Natural killer cell (primary cell): ENCODE data around the gene MNX1. TPM values are rescaled to one million over a fixed set of nuclear protein-coding genes. Genes with fewer than 3 reads are reported as not detected.

Experiments
- ATAC-seq, 3 donors: fragments of 150-1000 bp in 2 of 3; fragments of 200-7000 bp in 1 of 3; cut with Tn5 transposase; 1 replicate in 1 of 3; 2 replicates in 2 of 3; pipeline ENCODE4 v1.10.0; 2021; ENCODE audit warnings: mild to moderate bottlenecking in 2 of 3, moderate library complexity in 2 of 3
- DNase-seq, 2 donors: peaks; one replicate each; pipeline versions ENCODE4 v3.0.0 to v3.0.0-alpha.2; 2013 to 2021; ENCODE audit warnings: mixed read lengths in 1 of 2
- H3K27ac ChIP-seq: one replicate; pipeline ENCODE4 v1.5.1; 2013; ENCODE audit warnings: mild to moderate bottlenecking, low read length
- H3K27me3 ChIP-seq: one replicate; pipeline ENCODE4 v1.6.1; 2013; ENCODE audit warnings: low read length; ENCODE audit not compliant: control insufficient read depth, insufficient read depth
- H3K36me3 ChIP-seq: one replicate; pipeline ENCODE4 v1.6.1; 2013; ENCODE audit warnings: low read length; ENCODE audit not compliant: control insufficient read depth, insufficient read depth
- H3K4me1 ChIP-seq: one replicate; pipeline ENCODE4 v1.6.1; 2013; ENCODE audit warnings: low read length; ENCODE audit not compliant: control insufficient read depth, insufficient read depth
- H3K4me3 ChIP-seq: one replicate; pipeline ENCODE4 v1.5.1; 2013; ENCODE audit warnings: low read length
- H3K9me3 ChIP-seq: one replicate; pipeline ENCODE4 v1.6.1; 2013; ENCODE audit warnings: low read length; ENCODE audit not compliant: control insufficient read depth, insufficient read depth
- H3K27ac Mint-ChIP-seq, 2 donors: one replicate each; pipeline ENCODE4 v1.8.0; 2022; ENCODE audit warnings: mild to moderate bottlenecking in 2 of 2, mixed read lengths in 2 of 2, moderate library complexity in 1 of 2
- H3K27me3 Mint-ChIP-seq, 2 donors: one replicate each; pipeline ENCODE4 v1.8.0; 2022; ENCODE audit warnings: low read depth in 2 of 2, mixed read lengths in 2 of 2
- H3K36me3 Mint-ChIP-seq: one replicate; pipeline ENCODE4 v1.8.0; 2022; ENCODE audit warnings: mixed read lengths
- H3K4me1 Mint-ChIP-seq, 2 donors: one replicate each; pipeline ENCODE4 v1.8.0; 2022; ENCODE audit warnings: mixed read lengths in 2 of 2
- H3K4me3 Mint-ChIP-seq: one replicate; pipeline ENCODE4 v1.8.0; 2022; ENCODE audit warnings: mild to moderate bottlenecking, moderate library complexity, mixed read lengths
- H3K9me3 Mint-ChIP-seq, 2 donors: one replicate each; pipeline ENCODE4 v1.8.0; 2022; ENCODE audit warnings: mixed read lengths in 2 of 2
- WGBS: methylation state at CpG from one replicate; pipeline ENCODE4 v1.1.7; 2013; ENCODE audit warnings: missing lambda C conversion rate; ENCODE audit not compliant: insufficient coverage; 5-methylcytosine and 5-hydroxymethylcytosine counted together
- intact Hi-C: fragments of 100-400 bp; cut with micrococcal nuclease; formaldehyde crosslinking; loops from one replicate; pipeline ENCODE4 v1.14.2; 2022
- total RNA-seq, 4 donors: library from RNA; stranded (reverse); fragments of 120-200 nt in 1 of 4; gene quantifications; one replicate each; pipeline versions ENCODE4 v1.2.3 to v1.2.4, GENCODE V29; 2013 to 2022
- TF ChIP-seq, protein P1 (sequence below): fragments of 200-600 bp; IDR thresholded peaks from one replicate; pipeline ENCODE4 v1.8.0; 2022; ENCODE audit warnings: antibody characterized with exemption

The MNX1 gene
- total RNA-seq, 3 donors from 2014 or later (not counting 1 experiment from before 2014, with no cell fraction given) = not detected

DNA sequence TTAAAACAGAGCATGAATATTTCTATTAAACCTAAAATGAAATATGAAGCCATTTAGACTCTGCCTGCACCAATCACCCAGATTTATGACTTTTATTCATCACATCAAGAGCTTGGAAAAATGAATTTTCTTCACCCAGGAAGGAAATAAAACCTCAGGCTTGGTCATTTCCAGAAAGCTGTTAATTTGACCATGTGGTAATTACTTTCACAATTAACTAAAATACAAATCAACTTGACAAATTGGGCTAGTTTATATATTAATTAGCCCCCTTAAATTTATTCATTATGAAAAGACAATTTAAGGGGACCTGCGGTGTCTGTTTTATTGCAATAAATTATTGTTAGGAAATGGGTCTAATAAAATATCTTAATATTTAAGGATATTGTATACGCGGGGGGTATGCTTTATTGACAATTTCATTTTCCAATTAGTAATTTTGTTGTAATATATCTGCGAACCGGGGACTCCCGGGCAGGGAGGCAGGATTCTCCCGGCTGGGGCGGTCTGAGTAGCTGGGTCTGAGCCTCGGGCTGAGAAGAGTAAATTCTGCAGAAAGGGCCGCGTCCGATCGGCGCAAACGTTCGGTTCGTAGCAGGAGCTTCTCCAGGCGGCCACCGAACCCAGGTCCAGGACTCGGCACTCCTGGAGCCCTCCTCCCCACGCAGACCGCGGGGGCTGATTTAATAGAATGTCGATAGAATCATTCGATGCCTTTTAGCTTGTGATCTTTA, 9.4 kb upstream of the MNX1 start:
- Mint-ChIP-seq H3K36me3 (no peaks in the 10 kb centered on the region), H3K9me3 (no peaks in the 10 kb centered on the region), H3K4me1 (peaks cover 0 to 5% of the 10 kb centered on the region in 2 donors), H3K4me3 (no peak overlapping the region), H3K27me3 (peaks cover 56 to 61% of the 10 kb centered on the region in 2 donors), H3K27ac (no peak overlapping the region)
- H3K4me3 ChIP-seq = no peak overlapping the region
- 16% methylated on average over 24 of the region's 25 CpGs for WGBS
- intact Hi-C loops = no loop called here
- H3K27ac ChIP-seq = no peak overlapping the region
- no peaks in the 10 kb centered on the region for H3K36me3 ChIP-seq
- DNase-seq = no peak
- TF ChIP-seq, protein P1, sequence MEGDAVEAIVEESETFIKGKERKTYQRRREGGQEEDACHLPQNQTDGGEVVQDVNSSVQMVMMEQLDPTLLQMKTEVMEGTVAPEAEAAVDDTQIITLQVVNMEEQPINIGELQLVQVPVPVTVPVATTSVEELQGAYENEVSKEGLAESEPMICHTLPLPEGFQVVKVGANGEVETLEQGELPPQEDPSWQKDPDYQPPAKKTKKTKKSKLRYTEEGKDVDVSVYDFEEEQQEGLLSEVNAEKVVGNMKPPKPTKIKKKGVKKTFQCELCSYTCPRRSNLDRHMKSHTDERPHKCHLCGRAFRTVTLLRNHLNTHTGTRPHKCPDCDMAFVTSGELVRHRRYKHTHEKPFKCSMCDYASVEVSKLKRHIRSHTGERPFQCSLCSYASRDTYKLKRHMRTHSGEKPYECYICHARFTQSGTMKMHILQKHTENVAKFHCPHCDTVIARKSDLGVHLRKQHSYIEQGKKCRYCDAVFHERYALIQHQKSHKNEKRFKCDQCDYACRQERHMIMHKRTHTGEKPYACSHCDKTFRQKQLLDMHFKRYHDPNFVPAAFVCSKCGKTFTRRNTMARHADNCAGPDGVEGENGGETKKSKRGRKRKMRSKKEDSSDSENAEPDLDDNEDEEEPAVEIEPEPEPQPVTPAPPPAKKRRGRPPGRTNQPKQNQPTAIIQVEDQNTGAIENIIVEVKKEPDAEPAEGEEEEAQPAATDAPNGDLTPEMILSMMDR = no peak
- H3K27me3 ChIP-seq = peaks cover 56% of the 10 kb centered on the region
- peaks cover 15% of the 10 kb centered on the region for H3K4me1 ChIP-seq
- no peak for ATAC-seq
- H3K9me3 ChIP-seq = no peaks in the 10 kb centered on the region

DNA sequence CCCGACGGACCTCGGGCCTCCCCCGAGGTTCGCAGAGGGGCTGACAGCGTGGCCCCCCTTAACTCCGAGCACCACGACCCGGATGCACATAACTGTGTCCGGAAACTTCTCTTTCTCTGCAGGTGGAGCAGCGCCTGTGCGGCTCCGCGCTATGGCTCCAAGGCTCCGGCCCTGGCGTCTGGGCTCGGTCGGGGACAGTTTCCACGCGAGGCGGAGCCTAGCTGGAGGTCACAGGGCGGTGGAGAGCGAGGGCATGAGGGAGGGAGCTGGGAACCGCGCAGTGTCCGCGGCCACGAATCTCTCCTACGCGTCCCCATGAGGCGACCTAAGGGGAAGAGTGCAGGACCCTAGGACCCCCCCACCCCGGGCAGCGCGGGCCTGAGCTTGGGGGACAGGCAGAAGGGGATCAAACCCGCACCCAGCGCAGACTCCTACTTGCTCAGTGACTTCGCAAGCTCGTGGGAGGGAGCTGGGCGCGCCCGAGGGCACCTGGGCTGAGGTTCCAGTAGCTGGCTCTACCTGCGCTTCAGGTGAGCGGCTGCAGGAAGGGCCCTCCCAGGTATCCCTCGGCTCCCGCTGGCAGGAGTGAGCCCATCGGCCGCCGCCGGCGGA, 8.6 kb upstream of the MNX1 start:
- H3K4me1 Mint-ChIP-seq = peaks cover 0 to 5% of the 10 kb centered on the region in 2 donors
- no peaks in the 10 kb centered on the region for H3K36me3 Mint-ChIP-seq
- no peaks in the 10 kb centered on the region for H3K36me3 ChIP-seq
- H3K27ac Mint-ChIP-seq = no peak overlapping the region
- WGBS = 4% methylated on average over 50 of the region's 50 CpGs
- H3K4me3 ChIP-seq = no peak overlapping the region
- TF ChIP-seq, protein P1 = no peak
- DNase-seq (no peak), ATAC-seq (no peak)
- no peak overlapping the region for H3K4me3 Mint-ChIP-seq
- peaks cover 15% of the 10 kb centered on the region for H3K4me1 ChIP-seq
- H3K9me3 Mint-ChIP-seq = no peaks in the 10 kb centered on the region
- H3K9me3 ChIP-seq = no peaks in the 10 kb centered on the region
- H3K27me3 ChIP-seq = peaks cover 63% of the 10 kb centered on the region
- intact Hi-C loops = no loop called here
- H3K27ac ChIP-seq = no peak overlapping the region
- H3K27me3 Mint-ChIP-seq = peaks cover 54 to 60% of the 10 kb centered on the region in 2 donors

DNA sequence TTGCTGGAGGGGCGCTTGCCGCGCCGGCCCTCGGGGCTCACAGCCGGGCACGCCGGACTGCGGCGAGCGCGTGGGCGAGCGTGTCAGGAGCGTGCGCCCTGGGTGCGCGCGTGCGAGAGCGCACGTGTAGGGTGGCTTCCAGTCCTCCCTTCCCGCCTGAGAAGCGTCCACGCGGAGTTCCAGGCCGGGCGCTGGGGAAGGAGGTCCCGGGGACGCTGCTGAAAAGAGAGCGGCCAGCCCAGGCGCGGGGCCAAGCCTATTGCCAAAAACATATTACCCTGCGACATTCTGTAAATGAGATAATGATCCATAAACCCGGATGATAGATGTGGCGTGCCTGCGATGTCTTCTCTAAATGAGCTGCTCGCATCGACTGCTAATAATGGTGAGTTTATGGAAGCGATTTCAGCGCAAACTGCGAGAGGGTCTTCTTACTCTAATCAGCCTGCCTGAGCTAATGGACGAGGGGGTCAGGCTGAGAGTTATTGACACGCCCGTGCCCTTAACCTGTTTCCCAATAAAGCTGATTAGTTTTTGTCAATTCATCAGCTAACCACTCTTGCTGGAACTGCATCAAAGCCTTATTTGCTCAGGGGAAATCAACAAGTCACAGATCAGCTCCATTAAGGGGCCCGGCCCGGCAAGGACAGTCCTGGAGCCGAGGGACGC, 8.0 kb upstream of the MNX1 start:
- TF ChIP-seq, protein P1 = no peak
- WGBS = 9% methylated on average over 49 of the region's 49 CpGs
- no peaks in the 10 kb centered on the region for H3K36me3 Mint-ChIP-seq
- DNase-seq (no peak), ATAC-seq (no peak)
- Histone ChIP-seq H3K4me1 (peaks cover 15% of the 10 kb centered on the region), H3K27me3 (peaks cover 68% of the 10 kb centered on the region), H3K4me3 (no peak overlapping the region), H3K27ac (no peak overlapping the region), H3K9me3 (no peaks in the 10 kb centered on the region), H3K36me3 (no peaks in the 10 kb centered on the region)
- H3K27me3 Mint-ChIP-seq = peaks cover 58 to 61% of the 10 kb centered on the region in 2 donors
- H3K27ac Mint-ChIP-seq = no peak overlapping the region
- no peak overlapping the region for H3K4me3 Mint-ChIP-seq
- no peaks in the 10 kb centered on the region for H3K9me3 Mint-ChIP-seq
- intact Hi-C loops = no loop called here
- H3K4me1 Mint-ChIP-seq = peaks cover 0 to 5% of the 10 kb centered on the region in 2 donors
